SKM-1 treated with dmso at 0.1 percent for 144 hours (cell line): Measurements from ENCODE around the gene KHK.
"Not testable (repeated sequence)": the region's sequence is repeated elsewhere in the genome, so short reads cannot be mapped to it uniquely, and the experiment has no call there.

Experiments used
- DNase-seq: peaks from one replicate; lab custom pipeline; 2025; ENCODE audit not compliant: unreplicated experiment; lab: John Stamatoyannopoulos, UW

The KHK gene

DNA sequence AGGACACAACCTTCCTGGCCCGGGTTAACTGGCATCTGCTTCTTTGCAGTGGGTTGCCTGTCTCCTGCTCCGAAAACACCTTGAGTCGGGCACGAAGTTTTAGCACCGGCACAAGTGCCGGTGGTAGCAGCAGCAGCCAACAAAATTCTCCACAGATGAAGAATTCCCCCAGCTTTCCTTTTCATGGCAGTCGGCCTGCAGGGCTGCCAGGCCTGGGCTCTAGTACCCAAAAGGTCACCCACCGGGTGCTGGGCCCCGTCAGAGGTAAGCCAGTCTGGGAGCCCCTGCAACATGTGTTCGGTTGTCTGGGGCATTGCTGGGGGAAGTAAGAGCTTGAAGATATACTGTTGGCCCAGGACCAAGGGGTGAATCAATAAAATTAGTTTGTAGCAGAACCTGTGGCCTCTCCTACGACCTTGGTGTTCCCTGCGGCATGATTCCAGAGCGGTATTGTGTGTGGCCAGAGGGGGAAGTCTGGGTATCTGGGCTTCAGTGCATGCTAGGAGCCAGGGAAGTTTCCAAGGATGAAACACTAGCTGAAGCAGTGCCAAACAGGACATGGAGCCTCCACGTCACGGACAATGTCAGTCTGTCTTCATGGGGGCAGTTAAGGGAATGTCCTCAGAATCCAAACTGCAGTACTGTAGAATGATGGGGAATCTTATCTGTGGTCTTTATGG is 27.3 kb upstream of the KHK start:
- DNase-seq, result no peak

- no peak for DNase-seq
Measured at GRCh38 chr2:27060323-27060722, 26.2 kb upstream of the KHK start.

GRCh38 chr2:27065128-27065527 is 21.4 kb upstream of the KHK start:
- no peak for DNase-seq

- no peak for DNase-seq
Measured at GRCh38 chr2:27067385-27067784, 19.2 kb upstream of the KHK start.

GRCh38 chr2:27069436-27069835 is 17.1 kb upstream of the KHK start:
- DNase-seq, result no peak

- DNase-seq, result no peak
Measured at GRCh38 chr2:27069961-27070618, 16.5 kb upstream of the KHK start.

GRCh38 chr2:27070653-27071276 is 15.8 kb upstream of the KHK start:
- DNase-seq, result no peak

DNA sequence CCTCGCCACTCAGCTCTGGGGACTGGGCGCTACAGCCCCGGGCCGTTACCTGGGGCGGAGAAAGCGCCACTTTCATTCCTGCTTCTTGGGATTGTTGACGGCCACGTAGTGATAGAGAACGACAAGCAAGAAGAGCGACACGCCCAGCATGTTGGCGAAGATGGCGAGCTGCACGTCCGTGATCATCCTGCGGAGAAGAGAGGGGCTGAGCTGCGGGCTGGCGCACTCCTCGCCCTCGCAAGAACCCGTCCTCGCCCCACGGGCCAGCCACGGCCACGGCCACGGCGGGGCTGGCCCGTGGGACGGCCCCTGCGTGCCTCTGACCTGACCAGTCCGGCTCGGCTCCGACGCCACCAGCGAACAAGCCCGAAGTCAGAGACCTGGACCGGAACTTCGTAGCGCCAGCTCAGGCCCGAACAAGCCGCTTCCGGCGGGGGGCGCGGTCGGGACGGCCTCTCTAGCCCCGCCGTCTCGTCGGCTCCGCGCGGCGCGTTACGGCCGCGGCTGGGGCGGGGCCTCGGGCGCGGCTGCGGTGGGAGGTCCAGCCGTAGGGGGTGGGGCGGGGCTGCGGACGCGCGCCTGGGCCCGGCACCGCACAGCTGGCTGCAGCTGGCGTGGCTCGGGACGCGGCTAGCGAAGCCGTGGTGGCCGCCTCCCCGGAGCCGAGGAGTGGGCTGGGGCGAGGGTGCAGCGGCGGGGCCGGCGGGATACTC is 15.1 kb upstream of the KHK start, which contains the start of gene OST4:
OST4 (minus strand) TSS at position 378 of the 713 bp plus-strand sequence.
- DNase-seq, result peak; percentile 89

- no peak for DNase-seq
Measured at GRCh38 chr2:27071990-27072830, 14.4 kb upstream of the KHK start.

GRCh38 chr2:27072920-27073319 is 13.7 kb upstream of the KHK start:
- no peak for DNase-seq

- DNase-seq, result no peak
Measured at GRCh38 chr2:27073782-27074181, 12.8 kb upstream of the KHK start.

GRCh38 chr2:27074738-27075565 is 11.6 kb upstream of the KHK start:
- DNase-seq, result peak; percentile 69

GRCh38 chr2:27075566-27075871 is 11.1 kb upstream of the KHK start:
- DNase-seq, result not testable (repeated sequence)

GRCh38 chr2:27076323-27076722 is 10.2 kb upstream of the KHK start:
- no peak for DNase-seq

DNA sequence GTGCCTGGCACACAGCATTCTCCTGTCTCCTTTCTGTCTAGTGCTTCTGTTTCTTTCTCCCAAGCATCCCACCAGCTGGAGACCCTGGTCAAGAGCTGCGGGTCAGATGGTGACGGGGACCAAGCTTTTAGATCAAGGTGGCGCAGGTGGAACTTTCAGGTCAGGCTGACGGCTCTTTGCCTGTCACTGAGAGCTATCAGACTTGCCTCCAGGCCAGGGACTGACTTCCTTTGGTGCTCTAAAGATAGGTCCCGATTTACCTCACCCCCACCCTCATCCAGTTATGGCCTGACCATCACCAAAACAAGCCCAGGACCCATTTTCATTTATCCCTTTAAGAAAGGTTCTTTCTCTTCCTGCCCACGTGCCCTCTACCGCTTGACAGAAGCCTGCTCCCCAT is 9.3 kb upstream of the KHK start:
- DNase-seq, result no peak

- no peak for DNase-seq
Measured at GRCh38 chr2:27078267-27079194, 8.0 kb upstream of the KHK start, which contains the start of gene EMILIN1. EMILIN1 (plus strand) TSS chr2:27078615; CDS start chr2:27079066, 451 bp downstream.

DNA sequence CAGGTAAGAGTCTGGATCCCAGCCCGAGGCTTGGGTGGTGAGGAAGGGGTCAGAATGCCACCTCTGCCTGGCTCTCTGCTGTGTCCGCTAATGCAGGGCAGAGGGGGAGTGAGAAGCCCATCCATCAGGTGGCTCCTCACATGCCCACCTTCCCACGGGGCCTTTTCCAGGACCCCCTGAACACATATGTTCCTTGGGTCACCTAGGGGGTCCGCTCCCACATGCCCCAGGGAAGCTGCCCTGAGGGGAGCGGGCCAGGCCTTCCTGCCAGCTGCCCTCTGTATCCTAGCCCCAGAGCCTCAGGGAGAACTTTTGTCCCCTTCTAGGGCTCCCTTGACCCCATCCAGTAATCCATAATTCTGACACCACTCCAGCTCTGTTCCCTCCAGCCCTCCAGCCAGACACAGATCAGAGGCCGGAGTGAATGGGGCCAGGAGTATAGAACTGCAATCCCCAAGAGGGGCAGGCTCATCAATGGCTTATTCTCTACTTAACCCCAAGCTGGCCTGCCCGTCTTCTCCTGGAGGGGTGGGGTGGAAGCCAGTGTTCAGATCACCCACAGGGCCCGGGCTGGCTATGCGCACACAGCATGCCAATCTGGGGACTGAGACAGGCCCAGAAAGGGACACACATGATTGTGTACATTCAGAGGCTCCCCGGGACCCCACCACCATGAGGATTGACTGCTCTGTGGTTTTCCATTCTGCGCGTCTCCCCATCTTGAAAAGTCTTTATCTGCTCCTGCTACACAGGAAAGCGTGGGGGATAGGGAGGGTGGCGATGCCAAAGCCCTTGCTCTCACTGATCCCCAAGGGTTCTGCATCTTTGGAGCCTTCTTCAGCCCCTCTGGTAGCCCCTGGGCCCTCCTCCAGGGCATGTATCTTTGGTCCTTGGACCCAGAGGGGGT is 7.1 kb upstream of the KHK start:
- DNase-seq, result no peak

DNA sequence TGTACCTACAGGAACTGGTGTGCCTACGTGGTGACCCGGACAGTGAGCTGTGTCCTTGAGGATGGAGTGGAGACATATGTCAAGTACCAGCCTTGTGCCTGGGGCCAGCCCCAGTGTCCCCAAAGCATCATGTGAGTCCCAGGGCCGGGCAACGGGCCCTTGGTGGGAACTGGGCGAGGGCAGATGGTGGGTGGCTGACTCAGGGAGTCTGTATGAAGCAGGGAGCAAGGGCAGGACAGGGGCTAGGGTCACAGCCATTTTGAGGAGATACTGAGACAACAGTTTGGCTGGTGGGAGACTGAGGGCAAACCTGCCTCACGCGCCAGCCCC is 6.5 kb upstream of the KHK start:
- DNase-seq, result no peak
